CD14-positive monocyte (primary cell): ENCODE measurements around the gene GLRX3. TPM values are rescaled to one million over a fixed set of nuclear protein-coding genes. Genes with fewer than 3 reads are reported as not detected.

Source experiments
- DNase-seq, 3 donors: peaks; one replicate each; pipeline ENCODE4 v3.0.0-alpha.2; 2011 to 2022
- H2AFZ ChIP-seq: 2 replicates; pipeline ENCODE4 v1.6.0; 2012; ENCODE audit warnings: mild to moderate bottlenecking, low read depth, low read length, inconsistent platforms; ENCODE audit not compliant: insufficient read depth, poor library complexity, severe bottlenecking
- H3K27ac ChIP-seq, 2 donors: 1 replicate in 1 of 2; 2 replicates in 1 of 2; pipeline ENCODE4 v1.5.1; 2012 to 2013; ENCODE audit warnings: low read length in 2 of 2, control low read depth in 1 of 2, inconsistent platforms in 1 of 2, low read depth in 1 of 2, mild to moderate bottlenecking in 1 of 2
- H3K27me3 ChIP-seq, 2 donors: one replicate each; pipeline versions ENCODE4 v1.6.0 to v1.6.1; 2011 to 2013; ENCODE audit warnings: low read length in 2 of 2; ENCODE audit not compliant: control insufficient read depth in 2 of 2, insufficient read depth in 2 of 2
- H3K36me3 ChIP-seq, 2 donors: replicated peaks in 1 of 2; 1 replicate in 1 of 2; 2 replicates in 1 of 2; pipeline versions ENCODE4 v1.5.1 to v1.6.1; 2012 to 2013; ENCODE audit warnings: low read length in 2 of 2, control low read depth in 1 of 2, inconsistent platforms in 1 of 2, mild to moderate bottlenecking in 1 of 2; ENCODE audit not compliant: insufficient read depth in 2 of 2, control insufficient read depth in 1 of 2
- H3K4me1 ChIP-seq, 2 donors: 1 replicate in 1 of 2; 2 replicates in 1 of 2; pipeline versions ENCODE4 v1.5.1 to v1.6.1; 2012 to 2013; ENCODE audit warnings: low read length in 2 of 2, control low read depth in 1 of 2, inconsistent platforms in 1 of 2, mild to moderate bottlenecking in 1 of 2, moderate library complexity in 1 of 2; ENCODE audit not compliant: insufficient read depth in 2 of 2, control insufficient read depth in 1 of 2
- H3K4me2 ChIP-seq: replicated peaks from 2 replicates; pipeline ENCODE3; 2012; ENCODE audit warnings: low read length, moderate library complexity, mild to moderate bottlenecking; ENCODE audit not compliant: poor library complexity, severe bottlenecking; ENCODE audit errors: extremely low read depth
- H3K4me3 ChIP-seq, 3 experiments: fragments of 200-600 bp in 1 of 3; sonication (generic) in 1 of 3; replicated peaks in 1 of 3; 1 replicate in 2 of 3; 2 replicates in 1 of 3; pipeline ENCODE4 v1.5.1; 2011 to 2013; ENCODE audit warnings: low read length in 3 of 3, mild to moderate bottlenecking in 3 of 3, control low read depth in 2 of 3, low read depth in 2 of 3, inconsistent platforms in 1 of 3, moderate library complexity in 1 of 3
- H3K79me2 ChIP-seq: 2 replicates; pipeline ENCODE4 v1.6.0; 2012; ENCODE audit warnings: mild to moderate bottlenecking, control low read depth, inconsistent platforms, low read length, moderate library complexity; ENCODE audit not compliant: insufficient read depth
- H3K9ac ChIP-seq: 2 replicates; pipeline ENCODE4 v1.6.0; 2017; ENCODE audit warnings: low read length, mild to moderate bottlenecking; ENCODE audit not compliant: insufficient read depth, poor library complexity, severe bottlenecking
- H3K9me3 ChIP-seq, 2 donors: replicated peaks in 1 of 2; 1 replicate in 1 of 2; 2 replicates in 1 of 2; pipeline versions ENCODE4 v1.5.1 to v1.6.1; 2012 to 2013; ENCODE audit warnings: low read length in 2 of 2, control low read depth in 1 of 2; ENCODE audit not compliant: control insufficient read depth in 1 of 2, insufficient read depth in 1 of 2
- H4K20me1 ChIP-seq: 2 replicates; pipeline ENCODE4 v1.6.0; 2012; ENCODE audit warnings: mild to moderate bottlenecking, low read length, control low read depth, moderate library complexity; ENCODE audit not compliant: insufficient read depth
- H3K27ac Mint-ChIP-seq, 7 donors: one replicate each; pipeline ENCODE4 v1.8.0; 2020; ENCODE audit warnings: mild to moderate bottlenecking in 7 of 7, mixed read lengths in 7 of 7, moderate library complexity in 6 of 7, inconsistent platforms in 2 of 7
- H3K27me3 Mint-ChIP-seq, 3 donors: one replicate each; pipeline ENCODE4 v1.8.0; 2021 to 2022; ENCODE audit warnings: low read depth in 3 of 3, mild to moderate bottlenecking in 3 of 3, mixed read lengths in 3 of 3, moderate library complexity in 3 of 3, inconsistent platforms in 1 of 3
- H3K36me3 Mint-ChIP-seq, 2 donors: one replicate each; pipeline ENCODE4 v1.8.0; 2020; ENCODE audit warnings: mixed read lengths in 2 of 2, inconsistent platforms in 1 of 2, mild to moderate bottlenecking in 1 of 2
- H3K4me1 Mint-ChIP-seq: one replicate; pipeline ENCODE4 v1.8.0; 2020; ENCODE audit warnings: mild to moderate bottlenecking, mixed read lengths
- H3K4me3 Mint-ChIP-seq, 2 donors: one replicate each; pipeline ENCODE4 v1.8.0; 2020; ENCODE audit warnings: mild to moderate bottlenecking in 2 of 2, mixed read lengths in 2 of 2, moderate library complexity in 1 of 2
- H3K9me3 Mint-ChIP-seq, 7 donors: one replicate each; pipeline ENCODE4 v1.8.0; 2020 to 2022; ENCODE audit warnings: mixed read lengths in 7 of 7, mild to moderate bottlenecking in 6 of 7, moderate library complexity in 6 of 7, inconsistent platforms in 2 of 7
- CTCF ChIP-seq: fragments of 200-600 bp; IDR thresholded peaks from one replicate; pipeline ENCODE4 v1.8.0; 2022; ENCODE audit warnings: antibody characterized with exemption, mild to moderate bottlenecking
- WGBS: methylation state at CpG from one replicate; pipeline ENCODE4 v1.1.5; 2013; ENCODE audit warnings: missing lambda C conversion rate; ENCODE audit not compliant: insufficient coverage; 5-methylcytosine and 5-hydroxymethylcytosine counted together
- intact Hi-C, 2 donors: fragments of 100-400 bp; cut with micrococcal nuclease; formaldehyde crosslinking; loops; one replicate each; pipeline versions ENCODE4 v1.15.0 to v1.15.1; 2023
- polyA plus RNA-seq, 3 donors: library from polyadenylated mRNA; depleted of rRNA in 1 of 3; unstranded in 2 of 3; stranded (reverse) in 1 of 3; fragments of 300-500 nt in 2 of 3; fragments of >200 nt in 1 of 3; fragmentation: Illumina TruSeq in 2 of 3; gene quantifications; 1 replicate in 2 of 3; 2 replicates in 1 of 3; pipeline ENCODE4 v1.2.3, GENCODE V29; 2012 to 2021

Gene GLRX3
- polyA plus RNA-seq, 3 donors = 25.3 to 94.1 (median 78.2) TPM

GRCh38 chr10:130138479-130138866 lies 2.3 kb downstream of the GLRX3 start:
- H3K9ac ChIP-seq = no peak overlapping the region
- H3K4me2 ChIP-seq = no peak overlapping the region
- H3K9me3 ChIP-seq = no peaks in the 10 kb centered on the region
- peak; percentile 6 to 65 (median 8) for DNase-seq
- H3K27ac ChIP-seq = peak overlapping the region in 1 of 2 donors; percentile 3
- Mint-ChIP-seq H3K36me3 (peaks cover 16 to 33% of the 10 kb centered on the region in 2 donors), H3K27ac (peak overlapping the region in 2 of 7 donors; percentile 1 to 19), H3K27me3 (peaks cover 3 to 11% (median 8%) of the 10 kb centered on the region in 3 donors), H3K4me3 (peak overlapping the region in 1 of 2 donors; percentile 0), H3K9me3 (peaks cover 0 to 2% (median 0%) of the 10 kb centered on the region in 7 donors), H3K4me1 (peaks cover 53% of the 10 kb centered on the region)
- 80% methylated on average over 2 of the region's 3 CpGs for WGBS
- H3K36me3 ChIP-seq = peaks cover 0 to 18% of the 10 kb centered on the region in 2 donors
- peaks cover 67% of the 10 kb centered on the region for H4K20me1 ChIP-seq
- H3K79me2 ChIP-seq = peaks cover 70% of the 10 kb centered on the region
- H3K4me1 ChIP-seq = peaks cover 19 to 41% of the 10 kb centered on the region in 2 donors
- TF ChIP-seq CTCF = no peak
- intact Hi-C loops = loop anchor here in 1 of 2 donors (10.0 kb wide), 1 partner anchor 674 kb away; the partner anchor contains the start of gene MGMT
- no peaks in the 10 kb centered on the region for H3K27me3 ChIP-seq
- H3K4me3 ChIP-seq = no peak overlapping the region
- no peak overlapping the region for H2AFZ ChIP-seq

GRCh38 chr10:130140425-130140824 lies 4.2 kb downstream of the GLRX3 start:
- Mint-ChIP-seq H3K27ac (peak overlapping the region in 1 of 7 donors; percentile 63), H3K4me3 (no peak overlapping the region)
- WGBS = no CpG with 5 or more reads among the region's 1 CpG

More at GRCh38 chr10:130140425-130140824, 4.2 kb downstream of the GLRX3 start:
- Histone ChIP-seq H3K36me3 (peaks cover 0 to 27% of the 10 kb centered on the region in 2 donors), H3K9ac (no peak overlapping the region), H3K27me3 (no peaks in the 10 kb centered on the region), H3K4me3 (no peak overlapping the region), H3K4me1 (peaks cover 18 to 40% of the 10 kb centered on the region in 2 donors), H3K27ac (peak overlapping the region in 1 of 2 donors; percentile 29), H4K20me1 (peaks cover 72% of the 10 kb centered on the region), H3K79me2 (peaks cover 80% of the 10 kb centered on the region), H3K9me3 (no peaks in the 10 kb centered on the region), H3K4me2 (no peak overlapping the region), H2AFZ (no peak overlapping the region)
- Mint-ChIP-seq H3K36me3 (peaks cover 19 to 39% of the 10 kb centered on the region in 2 donors), H3K4me1 (peaks cover 51% of the 10 kb centered on the region), H3K9me3 (peaks cover 0 to 2% (median 0%) of the 10 kb centered on the region in 7 donors), H3K27me3 (peaks cover under 1 to 3% (median 2%) of the 10 kb centered on the region in 3 donors)
- no peak for TF ChIP-seq CTCF
- no peak for DNase-seq
- intact Hi-C loops = no loop called here
